Measurements from ENCODE around the gene PTPRE.

PTPRE gene

GRCh38 chr10:127945341-127945758, 38.4 kb downstream of the PTPRE start:
- Histone ChIP-seq H3K4me1 (no peaks in the 10 kb centered on the region), H3K36me3 (no peaks in the 10 kb centered on the region), H3K4me3 (no peak overlapping the region), H3K9me3 (no peaks in the 10 kb centered on the region), H3K27me3 (no peaks in the 10 kb centered on the region), H3K27ac (no peak overlapping the region)
- TF ChIP-seq CTCF (IDR thresholded peaks at IDR 0.05): no peak
- intact Hi-C loops (cut with DNase I; ENCODE audit: low total_unique reads): no loop called here
- DNase-seq: no peak

- DNase-seq: no peak
- H3K4me1 ChIP-seq: no peaks in the 10 kb centered on the region
- no peak for TF ChIP-seq CTCF (IDR thresholded peaks at IDR 0.05)
- no peaks in the 10 kb centered on the region for H3K9me3 ChIP-seq
- H3K27me3 ChIP-seq: no peaks in the 10 kb centered on the region
- no peaks in the 10 kb centered on the region for H3K36me3 ChIP-seq
- no peak overlapping the region for H3K4me3 ChIP-seq
- intact Hi-C loops (cut with DNase I; ENCODE audit: low total_unique reads): no loop called here
- H3K27ac ChIP-seq: no peak overlapping the region
Observed at GRCh38 chr10:127945948-127946711, 39.2 kb downstream of the PTPRE start.

- intact Hi-C loops (cut with DNase I; ENCODE audit: low total_unique reads): no loop called here
- Histone ChIP-seq H3K4me3 (no peak overlapping the region), H3K9me3 (no peaks in the 10 kb centered on the region), H3K36me3 (no peaks in the 10 kb centered on the region), H3K4me1 (no peaks in the 10 kb centered on the region), H3K27ac (no peak overlapping the region), H3K27me3 (no peaks in the 10 kb centered on the region)
- TF ChIP-seq CTCF (IDR thresholded peaks at IDR 0.05): no peak
- DNase-seq: no peak
Observed at GRCh38 chr10:127947211-127947610, 40.3 kb downstream of the PTPRE start.

- no peaks in the 10 kb centered on the region for H3K36me3 ChIP-seq
- H3K27me3 ChIP-seq: no peaks in the 10 kb centered on the region
- H3K9me3 ChIP-seq: no peaks in the 10 kb centered on the region
- TF ChIP-seq CTCF (IDR thresholded peaks at IDR 0.05): no peak
- H3K4me3 ChIP-seq: no peak overlapping the region
- H3K4me1 ChIP-seq: no peaks in the 10 kb centered on the region
- intact Hi-C loops (cut with DNase I; ENCODE audit: low total_unique reads): no loop called here
- no peak overlapping the region for H3K27ac ChIP-seq
- DNase-seq: no peak
Observed at GRCh38 chr10:127948791-127949190, 41.9 kb downstream of the PTPRE start.

- no peak for TF ChIP-seq CTCF (IDR thresholded peaks at IDR 0.05)
- Histone ChIP-seq H3K27me3 (no peaks in the 10 kb centered on the region), H3K9me3 (no peaks in the 10 kb centered on the region), H3K4me1 (no peaks in the 10 kb centered on the region), H3K4me3 (no peak overlapping the region), H3K27ac (no peak overlapping the region), H3K36me3 (no peaks in the 10 kb centered on the region)
- intact Hi-C loops (cut with DNase I; ENCODE audit: low total_unique reads): no loop called here
- no peak for DNase-seq
Observed at GRCh38 chr10:127949831-127950230, 42.9 kb downstream of the PTPRE start.

All from tibial artery (tissue), 4 donors.